GM21515 (cell line): Measurements from ENCODE around the gene HOATZ.

ENCODE experiments used
- ATAC-seq: cut with Tn5 transposase; IDR thresholded peaks from one replicate; pipeline ENCODE4 v1.9.1; 2021; ENCODE audit not compliant: unreplicated experiment

HOATZ gene

GRCh38 chr11:111514216-111515031 is at the start of gene HOATZ:
Gene HOATZ (plus strand): TSS chr11:111514778. CDS start chr11:111514785, 7 bp downstream.
- no peak for ATAC-seq

DNA sequence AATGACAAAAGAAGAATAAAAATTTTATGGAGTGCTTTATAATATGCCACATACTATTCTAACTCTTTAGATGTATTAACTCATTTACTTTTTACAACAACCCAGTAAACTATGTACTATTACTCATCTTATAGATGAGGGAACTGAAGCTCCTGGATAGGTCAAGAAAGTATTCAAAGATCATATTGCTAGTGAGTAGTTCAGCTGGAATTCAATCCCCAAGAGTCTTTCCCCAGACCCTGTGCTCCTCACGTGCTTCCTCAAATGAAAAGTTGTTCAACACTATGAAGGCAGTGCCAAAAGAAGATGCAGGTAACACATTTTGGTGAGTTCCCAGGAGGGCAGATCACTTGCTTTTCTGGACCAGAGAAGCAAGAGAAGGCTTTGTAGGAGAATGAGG is 49.2 kb upstream of the HOATZ start:
- ATAC-seq, result no peak

DNA sequence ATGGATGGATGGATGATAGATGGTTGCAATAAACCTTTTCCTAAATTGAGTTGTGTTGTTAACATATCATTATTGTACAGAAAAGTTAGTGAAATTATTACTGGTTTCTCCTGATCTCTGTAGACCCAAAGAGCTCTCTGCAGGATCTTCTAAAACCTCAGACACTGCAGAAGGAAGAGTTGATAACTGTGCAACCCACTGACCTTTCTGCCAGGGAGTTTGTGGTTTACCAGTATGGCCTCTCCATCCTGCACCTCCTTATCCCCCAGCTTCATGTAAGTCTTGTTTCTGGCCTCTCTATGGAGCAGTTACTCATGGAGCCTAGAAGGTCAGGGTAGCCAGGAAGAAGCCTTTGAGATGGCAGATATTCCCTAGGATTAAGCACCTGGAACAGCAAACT is 48.0 kb upstream of the HOATZ start:
- ATAC-seq, result no peak

GRCh38 chr11:111469200-111469599 is 45.4 kb upstream of the HOATZ start:
- no peak for ATAC-seq

DNA sequence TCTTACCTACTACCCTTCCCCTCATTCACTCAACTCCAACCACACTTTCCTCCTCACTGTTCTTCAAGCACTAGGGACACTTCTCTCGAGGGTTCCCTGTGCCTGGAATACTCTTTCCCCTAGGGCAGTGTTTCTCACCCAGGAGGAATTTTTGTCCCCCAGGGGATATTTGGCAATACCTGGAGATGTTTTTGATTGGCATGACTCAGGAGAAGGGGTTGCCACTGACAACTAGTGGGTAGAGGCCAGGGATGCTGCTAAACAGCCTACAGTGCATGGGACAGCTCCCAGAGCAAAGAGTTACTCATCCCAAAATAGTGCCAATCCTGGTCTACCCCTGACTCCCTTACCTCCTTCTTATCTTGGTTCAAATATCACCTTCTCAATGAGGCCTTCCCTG is 42.4 kb upstream of the HOATZ start:
- no peak for ATAC-seq

DNA sequence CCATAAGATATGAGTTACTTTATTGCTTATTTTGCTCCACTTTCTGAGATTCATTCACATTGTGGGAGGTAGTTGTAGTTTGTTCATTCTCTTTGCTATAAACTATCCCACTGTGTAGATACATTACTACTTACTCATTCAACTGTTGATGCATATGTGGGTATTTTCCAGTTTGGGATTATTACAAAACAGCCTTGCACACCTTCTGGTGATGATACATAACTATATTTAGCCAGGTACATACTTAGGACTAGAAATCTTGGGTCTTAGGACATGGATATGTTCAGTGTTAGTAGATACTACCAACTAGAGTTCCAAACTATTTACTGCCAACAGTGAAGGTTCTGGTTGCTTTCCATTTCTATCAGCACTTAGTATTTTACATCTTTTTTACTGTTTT is 40.1 kb upstream of the HOATZ start:
- no peak for ATAC-seq

GRCh38 chr11:111476366-111476765 is 38.2 kb upstream of the HOATZ start:
- no peak for ATAC-seq

GRCh38 chr11:111476956-111477355 is 37.6 kb upstream of the HOATZ start:
- no peak for ATAC-seq

GRCh38 chr11:111477898-111478297 is 36.7 kb upstream of the HOATZ start:
- no peak for ATAC-seq

DNA sequence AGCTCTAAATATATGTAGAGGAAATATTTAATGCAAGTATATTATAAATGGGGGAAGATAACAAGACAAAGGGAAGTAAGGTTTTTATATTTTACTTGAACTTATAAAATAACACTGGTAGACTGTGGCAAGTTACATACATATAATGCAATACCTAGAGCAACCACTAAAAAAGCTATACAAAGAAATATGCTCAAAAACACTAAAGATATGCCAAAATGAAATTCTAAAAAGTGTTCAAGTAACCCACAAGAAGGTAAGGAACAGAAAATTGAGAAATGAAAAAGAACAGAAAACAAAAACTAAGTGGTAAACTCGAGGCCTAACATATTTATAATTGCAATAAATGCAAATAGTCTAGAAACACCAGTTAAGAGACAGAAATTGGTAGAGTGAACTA is 34.9 kb upstream of the HOATZ start:
- no peak for ATAC-seq

DNA sequence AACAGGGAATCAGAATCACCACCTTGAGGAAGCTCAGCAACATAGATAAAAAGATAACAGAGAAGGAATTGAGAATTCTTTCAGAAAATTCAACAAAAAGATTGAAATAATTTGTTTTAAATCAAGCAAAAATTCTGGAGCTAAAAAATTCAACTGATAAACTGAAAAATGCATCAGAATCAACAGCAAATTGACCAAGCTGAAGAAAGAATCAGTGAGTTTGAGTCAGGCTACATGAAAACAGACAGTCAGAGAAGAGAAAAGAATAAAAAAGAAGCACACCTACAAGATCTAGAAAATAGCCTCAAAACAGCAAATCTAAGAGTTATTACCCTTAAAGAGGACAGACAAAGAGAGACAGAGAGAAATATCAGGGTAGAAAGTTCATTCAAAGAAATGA is 31.1 kb upstream of the HOATZ start:
- ATAC-seq, result no peak

GRCh38 chr11:111490496-111490895 is 24.1 kb upstream of the HOATZ start:
- no peak for ATAC-seq

DNA sequence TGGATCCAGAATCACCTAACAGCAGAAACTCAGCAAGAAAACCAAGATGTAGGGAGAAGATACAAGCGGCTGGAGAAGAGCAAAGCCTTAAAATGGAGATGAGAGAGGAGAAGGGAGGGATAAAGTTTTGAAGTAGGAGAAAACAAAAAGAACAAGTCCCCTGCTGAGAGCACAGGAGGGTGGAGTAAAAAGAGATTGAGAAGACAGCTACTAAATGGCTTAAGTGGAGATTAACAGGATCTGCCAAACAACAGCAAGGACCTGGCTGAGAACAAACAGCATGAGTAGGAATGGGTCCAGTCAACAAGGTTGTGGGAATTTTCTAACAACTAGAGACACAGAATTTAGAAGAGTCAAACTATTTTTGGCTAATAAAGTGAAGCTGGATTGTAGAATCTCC is 20.5 kb upstream of the HOATZ start:
- no peak for ATAC-seq

GRCh38 chr11:111499483-111499882 is 15.1 kb upstream of the HOATZ start:
- no peak for ATAC-seq

- ATAC-seq, result no peak
These were observed 14.1 kb upstream of the HOATZ start for GRCh38 chr11:111500481-111500880.

GRCh38 chr11:111502611-111503010 is 12.0 kb upstream of the HOATZ start:
- ATAC-seq, result no peak

DNA sequence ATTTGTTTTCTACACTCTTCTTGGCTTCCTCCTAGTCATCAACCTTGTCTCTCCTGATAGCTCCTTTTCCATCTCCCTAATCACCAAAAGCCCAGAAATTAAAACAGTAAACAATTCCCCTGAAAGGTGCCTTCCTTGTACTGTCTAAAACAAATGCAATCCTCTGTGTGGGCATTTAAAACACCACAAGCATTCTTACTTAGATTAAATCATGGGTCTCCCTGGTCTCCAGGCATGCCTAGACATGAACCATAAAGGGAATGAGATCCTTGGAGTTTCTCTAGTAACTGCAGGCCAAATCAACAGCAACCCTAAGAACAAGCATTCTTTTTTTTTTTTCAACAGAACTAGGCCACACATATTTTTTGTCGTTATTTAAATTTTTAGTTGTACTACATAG is 4.3 kb upstream of the HOATZ start:
- ATAC-seq, result no peak

- ATAC-seq, result no peak
These were observed 2.0 kb upstream of the HOATZ start, which contains the start of gene BTG4 for GRCh38 chr11:111512296-111513239. Gene BTG4 (minus strand): TSS chr11:111512386. CDS start chr11:111498776, 13,610 bp downstream.

DNA sequence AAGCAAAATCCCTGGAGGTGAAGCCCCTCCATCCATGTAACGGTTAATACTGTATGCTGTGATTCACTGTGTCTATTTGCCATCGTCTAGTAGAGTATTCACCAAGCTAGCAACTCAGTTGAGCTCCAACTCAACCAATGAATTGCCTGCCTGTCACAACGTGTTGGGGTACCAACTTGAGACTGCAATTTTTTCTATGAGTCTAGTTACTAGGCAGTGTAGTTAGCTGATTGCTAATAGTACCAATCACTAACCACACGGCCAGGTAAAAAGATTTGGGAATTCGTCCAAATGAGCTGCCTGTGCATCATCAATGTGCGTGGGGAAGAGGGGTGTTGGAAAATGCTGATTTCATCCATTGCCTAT is 1.4 kb upstream of the HOATZ start:
- ATAC-seq, result no peak

DNA sequence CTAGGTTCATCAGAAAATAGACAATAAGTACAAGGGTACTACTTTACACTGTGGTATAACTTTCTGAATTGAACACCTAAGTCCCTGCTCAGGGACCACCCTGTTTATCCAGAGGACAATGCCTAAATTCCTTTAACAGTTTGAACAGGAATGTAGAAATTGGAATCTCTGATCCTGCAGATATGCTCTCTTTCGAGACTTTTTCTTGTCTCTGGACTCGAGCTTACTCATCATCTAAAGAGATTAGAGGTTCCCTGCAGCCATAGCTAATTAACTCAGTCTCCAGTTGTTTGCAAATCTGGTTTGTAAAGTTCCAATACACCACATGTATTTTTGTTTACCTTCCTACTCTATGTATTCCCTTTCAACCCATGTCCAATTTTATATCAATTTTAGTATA is 1.0 kb downstream of the HOATZ start:
- no peak for ATAC-seq

- no peak for ATAC-seq
These were observed 4.1 kb downstream of the HOATZ start for GRCh38 chr11:111518668-111519067.

- ATAC-seq, result no peak
These were observed 6.0 kb downstream of the HOATZ start for GRCh38 chr11:111520560-111520959.
